ENCODE data around the gene RAB37. TPM values are rescaled to one million over a fixed set of nuclear protein-coding genes. Genes with fewer than 3 reads are reported as not detected.

Gene RAB37
- total RNA-seq, 1 donor from 2014 or later, result 14.0 TPM

Other genes with a start within 250 kb of the RAB37 start
- gene CD300LB, start 205.8 kb upstream of the RAB37 start, total RNA-seq, result 0.08 TPM
- 0.50 TPM for gene CD300C, start 191.1 kb upstream of the RAB37 start, total RNA-seq
- not detected for gene CD300H, start 169.7 kb upstream of the RAB37 start, total RNA-seq
- gene CD300LD, start 145.0 kb upstream of the RAB37 start, total RNA-seq, result not detected
- 0.08 TPM for gene CD300E, start 113.5 kb upstream of the RAB37 start, total RNA-seq
- gene CD300LF, start 24.3 kb upstream of the RAB37 start, total RNA-seq, result not detected
- gene NHERF1, start 11.4 kb downstream of the RAB37 start, total RNA-seq, result 156 TPM
- 21.5 TPM for gene NAT9, start 39.1 kb downstream of the RAB37 start, total RNA-seq
- gene GRIN2C, start 122.6 kb downstream of the RAB37 start, total RNA-seq, result not detected
- gene FDXR, start 135.7 kb downstream of the RAB37 start, total RNA-seq, result 10.0 TPM
- gene FADS6, start 156.4 kb downstream of the RAB37 start, total RNA-seq, result 1.8 TPM
- not detected for gene USH1G, start 186.0 kb downstream of the RAB37 start, total RNA-seq
- not detected for gene OTOP2, start 187.0 kb downstream of the RAB37 start, total RNA-seq
- not detected for gene OTOP3, start 198.6 kb downstream of the RAB37 start, total RNA-seq
- gene HID1, start 235.5 kb downstream of the RAB37 start, total RNA-seq, result 5.9 TPM